Thoracic aorta (tissue), 2 donors: Measurements from ENCODE around the gene CCDC15. TPM values are rescaled to one million over a fixed set of nuclear protein-coding genes. Genes with fewer than 3 reads are reported as not detected.

Experiments
- ATAC-seq: fragments of 150-250 bp; one replicate; pipeline ENCODE4 v1.8.0; 2017; ENCODE audit warnings: low read depth; ENCODE audit not compliant: insufficient number of reproducible peaks, low FRiP score
- DNase-seq: peaks from one replicate; pipeline ENCODE4 v3.0.0-alpha.2; 2020; ENCODE audit warnings: low spot score
- H3K27ac ChIP-seq, 2 donors: fragments of 200-600 bp; sonication (generic); 1 replicate in 1 of 2; 2 replicates in 1 of 2; pipeline ENCODE4 v1.5.1; 2016; ENCODE audit warnings: mild to moderate bottlenecking in 2 of 2, moderate library complexity in 2 of 2
- H3K27me3 ChIP-seq: fragments of 200-600 bp; sonication (generic); replicated peaks from 2 replicates; pipeline ENCODE4 v1.6.0; 2016; ENCODE audit warnings: mild to moderate bottlenecking; ENCODE audit not compliant: insufficient read depth
- H3K36me3 ChIP-seq: fragments of 200-600 bp; sonication (generic); one replicate; pipeline ENCODE4 v1.5.1; 2016
- H3K4me1 ChIP-seq, 2 donors: fragments of 200-600 bp; sonication (generic); 1 replicate in 1 of 2; 2 replicates in 1 of 2; pipeline versions ENCODE4 v1.5.1 to v1.6.0; 2016; ENCODE audit warnings: low read depth in 2 of 2, mild to moderate bottlenecking in 1 of 2; ENCODE audit not compliant: control insufficient read depth in 1 of 2
- H3K4me3 ChIP-seq: fragments of 200-600 bp; sonication (generic); 2 replicates; pipeline ENCODE4 v1.5.1; 2016; ENCODE audit warnings: mild to moderate bottlenecking
- H3K9me3 ChIP-seq: fragments of 200-600 bp; sonication (generic); 2 replicates; pipeline ENCODE4 v1.5.1; 2016
- CTCF ChIP-seq: fragments of 200-600 bp; sonication (generic); IDR thresholded peaks from one replicate; pipeline ENCODE4 v1.5.1; 2019; ENCODE audit warnings: antibody characterized with exemption
- total RNA-seq, 2 donors: library from RNA; depleted of rRNA; stranded (reverse); fragments of >200 nt; gene quantifications; one replicate each; pipeline versions ENCODE4 v1.1.0 to v1.2.3, GENCODE V29; 2016

Gene CCDC15
- total RNA-seq, 2 donors from 2014 or later: 0.49 to 1.2 TPM

GRCh38 chr11:125079151-125079877, 125.3 kb downstream of the CCDC15 start:
- Histone ChIP-seq H3K27ac (no peak overlapping the region), H3K27me3 (no peaks in the 10 kb centered on the region), H3K9me3 (no peaks in the 10 kb centered on the region), H3K36me3 (no peaks in the 10 kb centered on the region), H3K4me3 (no peak overlapping the region), H3K4me1 (no peaks in the 10 kb centered on the region)
- no peak for DNase-seq
- no peak for TF ChIP-seq CTCF
- no peak for ATAC-seq

DNA sequence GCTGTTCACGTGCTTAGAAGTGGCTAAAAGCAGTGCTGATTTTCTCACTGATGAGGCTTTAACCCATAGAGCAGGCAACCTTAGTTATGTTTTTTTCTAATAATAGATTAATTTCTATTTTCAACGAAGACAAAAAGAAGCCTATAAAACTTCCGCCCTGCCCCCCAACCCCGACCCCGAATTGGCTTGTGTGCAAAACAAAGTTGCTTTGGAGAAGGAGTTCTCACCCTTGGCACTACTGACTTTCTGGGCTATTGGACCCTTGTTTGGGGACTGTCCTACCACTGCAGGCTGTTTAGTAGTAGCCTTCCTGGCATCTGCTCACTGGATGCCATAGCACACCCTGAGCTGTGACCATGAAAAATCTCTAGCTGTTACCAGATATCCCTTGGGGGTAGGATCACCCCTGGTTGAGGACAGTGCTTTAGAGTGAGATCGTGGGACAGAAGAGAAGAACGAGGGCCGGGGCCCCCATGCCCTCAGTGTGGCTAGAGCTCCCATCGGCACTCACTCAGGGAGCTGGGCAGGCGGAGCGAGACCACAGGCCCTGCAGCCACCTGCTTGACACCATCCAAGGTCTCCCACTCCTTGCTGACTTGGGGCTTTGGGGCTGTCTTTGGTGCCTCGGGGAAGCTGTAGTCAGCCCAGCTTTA, 126.0 kb downstream of the CCDC15 start:
- Histone ChIP-seq H3K36me3 (no peaks in the 10 kb centered on the region), H3K4me1 (no peaks in the 10 kb centered on the region), H3K27ac (no peak overlapping the region), H3K27me3 (no peaks in the 10 kb centered on the region), H3K4me3 (no peak overlapping the region), H3K9me3 (no peaks in the 10 kb centered on the region)
- no peak for TF ChIP-seq CTCF
- ATAC-seq (no peak), DNase-seq (no peak)

- no peaks in the 10 kb centered on the region for H3K27me3 ChIP-seq
- ATAC-seq (no peak), DNase-seq (no peak)
- H3K36me3 ChIP-seq: no peaks in the 10 kb centered on the region
- H3K4me3 ChIP-seq: no peak overlapping the region
- H3K4me1 ChIP-seq: no peaks in the 10 kb centered on the region
- no peaks in the 10 kb centered on the region for H3K9me3 ChIP-seq
- no peak overlapping the region for H3K27ac ChIP-seq
- TF ChIP-seq CTCF: no peak
Measured at GRCh38 chr11:125080531-125080911, 126.5 kb downstream of the CCDC15 start.

- no peak for TF ChIP-seq CTCF
- H3K27me3 ChIP-seq: no peaks in the 10 kb centered on the region
- no peaks in the 10 kb centered on the region for H3K36me3 ChIP-seq
- ATAC-seq: no peak
- no peaks in the 10 kb centered on the region for H3K4me1 ChIP-seq
- DNase-seq: no peak
- H3K27ac ChIP-seq: no peak overlapping the region
- no peak overlapping the region for H3K4me3 ChIP-seq
- no peaks in the 10 kb centered on the region for H3K9me3 ChIP-seq
Measured at GRCh38 chr11:125081098-125081798, 127.2 kb downstream of the CCDC15 start.

DNA sequence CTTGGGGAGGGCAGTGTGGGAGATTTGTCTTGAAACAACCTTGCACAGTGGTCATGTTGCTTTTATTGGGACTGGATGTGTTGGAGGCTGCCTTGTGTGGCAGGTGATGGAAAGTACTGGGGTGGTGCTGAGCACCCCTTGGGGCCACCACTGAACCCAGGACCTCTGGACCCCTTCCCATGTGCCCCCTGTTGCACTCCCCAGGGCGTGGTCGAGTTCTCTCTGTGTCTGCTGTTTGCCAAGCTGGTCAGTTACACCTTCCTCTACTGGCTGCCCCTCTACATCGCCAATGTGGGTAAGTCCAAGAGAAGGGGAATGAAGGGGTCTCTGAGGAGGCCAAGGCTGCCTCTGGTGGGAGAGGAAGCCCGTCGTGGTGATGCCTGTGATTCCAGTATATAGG, 128.0 kb downstream of the CCDC15 start:
- Histone ChIP-seq H3K9me3 (no peaks in the 10 kb centered on the region), H3K27me3 (no peaks in the 10 kb centered on the region), H3K36me3 (no peaks in the 10 kb centered on the region), H3K27ac (no peak overlapping the region), H3K4me3 (no peak overlapping the region), H3K4me1 (no peaks in the 10 kb centered on the region)
- TF ChIP-seq CTCF: no peak
- DNase-seq (no peak), ATAC-seq (no peak)
